Stimulated activated CD8-positive, alpha-beta memory T cell treated with anti-CD3 and anti-CD28 coated beads, Interleukin-2, amount 100 ng/mL, for 1 hour (primary cell): Measurements from ENCODE around the gene NT5C1B.

ENCODE experiments used
- DNase-seq, 2 donors: peaks; one replicate each; pipeline ENCODE4 v3.0.0-alpha.2; 2020; ENCODE audit warnings: low read depth in 2 of 2

NT5C1B gene

DNA sequence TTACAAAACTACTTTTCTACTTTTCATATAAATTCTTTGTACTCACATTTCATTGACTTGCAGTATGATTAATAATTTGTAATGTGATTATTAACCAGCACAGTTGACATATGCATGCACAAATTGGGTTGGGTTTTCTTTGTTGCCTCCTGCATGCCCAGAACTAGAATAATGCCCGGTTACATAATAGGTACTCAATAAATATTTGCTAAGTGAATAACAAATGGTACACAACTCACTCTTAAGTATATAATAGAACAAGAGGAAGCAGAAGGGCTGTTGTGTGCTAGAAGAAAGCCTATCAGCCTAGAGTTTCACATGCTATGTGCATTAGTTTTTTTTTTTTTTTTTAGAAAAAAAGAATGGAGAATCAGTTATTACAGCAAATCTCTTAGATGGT is 38.2 kb downstream of the NT5C1B start:
- DNase-seq: no peak

DNA sequence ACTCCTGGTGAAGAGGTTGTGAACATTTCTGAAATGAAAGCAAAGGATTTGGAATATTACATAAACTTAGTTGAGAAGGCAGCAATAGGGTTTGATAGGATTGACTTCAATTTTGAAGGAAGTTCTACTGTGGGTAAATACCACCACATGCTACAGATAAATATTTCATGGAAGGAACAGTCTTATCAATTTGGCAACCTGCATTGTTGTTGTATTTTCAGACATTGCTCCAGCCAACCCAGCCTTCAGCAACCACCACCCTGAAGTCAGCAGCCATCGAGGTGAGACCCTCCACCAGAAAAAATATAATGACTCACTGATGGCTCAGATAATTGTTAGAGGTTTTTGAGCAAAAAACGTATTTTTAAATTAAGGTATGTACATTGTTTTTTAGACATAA is 38.9 kb downstream of the NT5C1B start:
- no peak for DNase-seq

DNA sequence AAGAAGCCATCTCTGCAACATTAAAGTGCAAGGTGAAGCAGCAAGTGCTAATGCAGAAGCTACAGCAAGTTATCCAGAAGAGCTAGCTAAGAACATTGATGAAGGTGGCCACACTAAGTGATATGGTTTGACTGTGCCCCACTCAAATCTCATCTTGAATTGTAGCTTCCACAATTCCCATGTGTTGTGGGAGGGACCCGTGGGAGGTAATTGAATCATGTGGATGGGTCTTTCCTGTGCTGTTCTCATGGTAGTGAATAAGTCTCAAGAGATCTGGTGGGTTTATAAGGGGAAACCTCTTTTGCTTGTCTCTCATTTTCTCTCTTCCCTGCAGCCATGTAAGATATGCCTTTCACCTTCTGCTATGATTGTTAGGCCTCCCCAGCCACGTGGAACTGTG is 40.3 kb downstream of the NT5C1B start:
- DNase-seq: no peak

DNA sequence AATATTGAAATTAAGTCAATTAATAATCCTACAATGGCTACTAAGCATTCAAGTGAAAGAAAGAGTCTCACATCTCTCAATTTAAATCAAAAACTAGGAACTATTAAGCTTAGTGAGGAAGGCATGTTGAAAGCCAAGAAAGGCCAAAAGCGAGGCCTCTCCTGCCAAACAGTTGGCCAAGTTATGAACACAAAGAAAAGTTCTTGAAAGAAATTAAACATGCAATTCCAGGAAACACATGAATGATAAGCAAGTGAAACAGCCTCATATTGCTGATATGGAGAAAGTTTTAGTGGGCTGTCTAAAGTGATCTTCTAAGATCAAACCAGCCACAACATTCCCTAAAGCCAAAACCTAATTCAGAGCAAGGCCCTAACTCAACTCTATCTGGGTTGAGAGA is 40.7 kb downstream of the NT5C1B start:
- DNase-seq: no peak

DNA sequence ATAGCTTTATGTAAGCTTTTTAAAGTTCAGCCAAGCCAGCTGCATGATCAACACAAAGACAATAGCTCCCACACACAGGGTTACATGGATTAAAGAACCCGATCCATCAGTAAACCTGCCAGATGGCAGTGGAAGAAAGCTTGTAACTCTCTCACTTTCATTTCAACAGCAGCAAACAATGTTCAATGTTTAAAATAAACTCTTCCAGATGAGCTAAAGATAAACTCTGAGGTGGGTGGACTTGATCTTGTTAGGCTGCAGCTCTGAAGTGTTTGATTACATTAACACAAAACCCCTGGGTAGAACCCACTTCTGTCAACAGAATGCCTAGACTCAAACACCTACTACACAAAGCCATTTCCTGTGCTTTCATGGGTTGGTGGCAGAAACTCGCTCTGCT is 42.8 kb downstream of the NT5C1B start:
- DNase-seq: no peak

DNA sequence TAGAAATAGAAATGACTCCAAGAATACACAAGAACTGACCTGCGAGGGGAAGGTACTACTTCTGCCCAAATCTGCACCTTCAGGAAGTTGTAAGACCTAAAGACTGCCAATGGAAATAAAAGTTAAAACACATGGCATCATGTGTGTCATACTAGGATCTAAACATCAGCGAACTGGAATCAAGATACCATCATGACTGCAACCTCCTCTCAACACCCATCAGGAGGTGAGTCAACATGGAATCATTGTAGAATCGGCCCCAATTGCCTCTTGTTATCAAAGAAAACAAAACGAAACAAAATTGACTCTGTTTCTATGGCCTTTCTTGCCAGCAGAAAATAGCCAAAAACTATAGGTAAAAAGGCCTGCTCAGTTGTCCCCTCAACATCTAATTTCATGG is 44.0 kb downstream of the NT5C1B start:
- no peak for DNase-seq

DNA sequence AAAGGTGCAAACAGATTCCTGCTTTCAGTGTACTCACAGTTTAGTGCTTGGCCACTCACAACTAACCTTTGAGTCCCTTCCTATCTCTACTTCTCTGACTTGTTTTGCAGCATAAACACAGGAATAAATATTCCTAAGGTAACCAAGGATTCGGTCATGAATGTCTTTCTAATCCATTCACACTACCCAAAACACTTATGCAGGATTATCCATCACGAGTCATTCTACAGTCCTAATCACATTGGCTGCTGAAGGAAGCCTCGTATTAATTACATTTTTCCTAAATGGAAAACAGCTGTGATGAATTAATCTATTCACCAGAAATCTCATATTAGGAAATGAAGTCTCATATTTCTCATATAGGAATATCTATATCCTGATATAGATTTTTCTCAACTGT is 45.2 kb downstream of the NT5C1B start:
- DNase-seq: no peak

DNA sequence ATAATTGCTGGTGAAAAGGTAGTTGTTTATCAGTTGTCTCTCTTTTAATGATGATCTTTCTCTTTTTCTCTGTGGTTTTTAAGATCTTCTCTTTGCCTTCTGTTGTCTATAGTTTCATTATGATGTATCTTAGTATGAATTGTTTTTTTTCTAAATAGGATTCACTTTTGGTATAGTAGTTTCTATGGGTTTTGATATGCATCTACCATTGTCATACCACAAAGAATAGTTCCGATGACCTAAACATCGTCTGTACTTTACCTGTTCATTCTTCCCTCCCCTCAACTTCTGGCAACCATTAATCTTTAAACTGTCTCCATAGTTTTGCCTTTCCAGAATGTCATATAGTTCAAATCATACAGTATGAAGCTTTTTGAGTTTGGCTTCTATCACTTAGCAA is 48.5 kb downstream of the NT5C1B start:
- no peak for DNase-seq

DNA sequence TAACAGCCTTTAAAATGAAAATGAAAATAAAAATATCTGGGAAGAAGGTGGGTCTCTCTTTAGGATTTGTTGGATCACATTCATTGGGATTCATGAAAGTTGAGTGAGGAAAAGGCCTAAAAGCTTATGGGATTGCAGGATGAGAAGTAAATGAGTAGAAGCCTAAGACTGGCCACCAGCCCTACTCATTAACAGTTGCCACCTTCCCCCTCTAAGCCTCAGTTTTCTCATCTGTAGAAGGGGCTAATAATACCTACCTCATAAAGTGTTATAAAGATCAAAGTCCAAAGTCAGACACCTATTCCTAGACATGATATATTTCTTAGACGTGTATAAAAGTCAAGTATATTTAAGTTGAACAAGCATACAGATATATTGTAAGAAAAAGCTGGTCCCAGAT is 52.7 kb downstream of the NT5C1B start:
- no peak for DNase-seq

DNA sequence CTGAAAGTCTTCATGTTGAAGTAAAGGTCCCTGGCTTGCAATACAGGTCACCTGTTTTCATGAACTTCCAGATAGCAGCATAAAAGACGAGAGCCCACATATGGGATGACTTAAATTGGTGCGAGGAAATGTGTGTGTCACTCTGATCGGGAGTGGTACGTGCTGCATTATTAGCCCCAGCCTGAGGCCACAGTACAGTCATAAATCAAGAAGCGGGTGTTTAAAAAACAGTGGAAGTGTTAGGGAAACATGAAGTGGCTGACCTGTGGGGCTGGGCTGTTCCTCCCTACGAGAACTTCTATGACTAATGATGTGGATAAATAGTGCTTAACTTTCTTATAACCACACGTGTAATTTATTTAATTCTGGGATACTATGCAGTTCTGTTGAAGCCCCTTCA is 53.3 kb downstream of the NT5C1B start:
- no peak for DNase-seq

DNA sequence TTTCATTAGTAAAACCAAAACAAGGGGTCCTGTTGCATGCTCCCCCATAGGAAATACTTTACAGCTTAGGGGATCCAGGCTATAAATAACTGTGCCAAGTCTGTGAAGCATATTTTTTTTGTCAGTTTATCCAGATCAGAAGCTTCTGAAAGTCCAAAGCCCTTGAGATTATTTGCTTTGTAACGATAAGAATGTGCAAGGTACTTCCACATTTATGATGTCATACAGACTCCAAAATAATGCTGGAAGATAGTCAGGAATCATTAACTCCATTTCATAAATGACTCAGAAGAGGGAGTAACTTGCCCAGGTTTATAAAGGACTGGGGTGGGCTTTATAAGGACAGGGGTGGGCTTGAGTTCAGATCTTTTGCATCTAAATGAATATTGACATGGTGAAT is 58.2 kb downstream of the NT5C1B start:
- DNase-seq: no peak

DNA sequence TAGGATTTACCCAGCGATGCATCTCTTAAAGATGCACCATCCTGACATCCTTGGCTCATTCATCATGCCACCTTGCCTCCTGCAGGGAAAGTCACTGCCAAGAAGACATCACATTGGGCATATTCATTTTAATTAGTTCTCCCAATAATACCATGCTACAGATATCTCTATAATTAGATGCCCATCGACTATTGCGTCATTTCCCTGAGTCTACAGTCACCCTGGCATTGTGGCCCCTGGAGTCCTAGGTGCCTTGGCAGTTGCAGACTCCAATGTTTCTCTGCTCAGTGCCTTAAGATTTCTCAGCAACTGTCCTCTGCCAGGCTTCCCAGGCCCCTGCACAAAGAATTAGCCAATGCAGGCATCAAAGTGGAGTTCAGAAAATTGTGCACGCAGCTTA is 61.5 kb downstream of the NT5C1B start:
- DNase-seq: no peak

DNA sequence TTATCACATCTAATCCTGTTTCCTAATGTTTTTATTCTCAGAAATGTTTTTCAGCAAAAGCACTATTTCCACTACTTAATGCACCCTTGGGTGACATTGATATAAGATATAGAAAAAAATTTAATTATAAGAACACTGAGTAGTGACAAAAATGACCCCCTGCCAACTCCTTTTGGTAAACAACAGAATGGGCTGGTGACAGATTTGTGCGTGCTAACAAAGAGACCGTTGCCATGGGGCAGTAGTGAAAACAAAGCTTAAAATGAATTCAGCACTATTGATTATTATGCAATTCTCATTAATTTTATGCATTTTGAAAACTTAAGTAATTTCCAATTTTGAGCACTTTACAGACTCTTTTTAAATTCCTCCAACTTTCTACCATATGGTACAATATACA is 62.0 kb downstream of the NT5C1B start:
- no peak for DNase-seq

DNA sequence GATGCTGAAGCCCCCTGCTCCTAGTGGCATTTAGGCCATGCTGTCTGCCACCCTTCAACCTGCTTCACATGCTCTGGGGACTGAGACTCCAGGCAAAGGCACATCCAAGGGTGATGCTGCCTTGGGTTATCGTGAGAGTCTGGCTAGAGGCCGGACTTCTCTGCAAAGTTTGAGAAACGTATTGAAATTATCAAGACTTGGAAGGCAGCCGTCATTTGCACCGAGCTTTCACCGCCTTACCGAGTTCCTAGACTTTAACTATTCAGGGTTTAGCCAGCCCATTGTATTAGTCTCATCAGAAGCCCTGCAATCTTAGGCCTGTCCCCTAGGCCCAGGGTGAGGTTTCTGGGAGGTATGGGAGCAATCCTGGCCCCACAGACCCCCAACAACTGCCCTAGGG is 62.9 kb downstream of the NT5C1B start:
- DNase-seq: no peak

DNA sequence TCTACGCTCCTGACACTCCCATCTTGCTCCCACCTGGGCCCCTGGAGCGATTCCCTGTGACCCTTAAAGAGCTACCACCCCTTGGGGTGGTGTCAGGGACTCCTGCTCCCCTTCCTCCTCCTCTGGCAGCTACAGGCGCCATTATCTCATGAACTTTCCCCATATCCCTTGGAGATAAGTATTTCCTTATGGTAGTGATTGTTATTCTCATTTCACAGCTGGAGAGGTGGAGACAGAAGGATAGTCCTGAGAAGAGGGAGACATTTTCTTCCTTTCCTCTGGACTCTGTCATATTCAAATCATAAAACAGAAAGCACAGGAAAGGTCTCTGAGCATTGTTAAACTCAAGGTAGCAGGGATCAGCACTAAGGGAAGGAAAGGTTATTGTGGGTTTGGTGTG is 63.5 kb downstream of the NT5C1B start:
- no peak for DNase-seq

DNA sequence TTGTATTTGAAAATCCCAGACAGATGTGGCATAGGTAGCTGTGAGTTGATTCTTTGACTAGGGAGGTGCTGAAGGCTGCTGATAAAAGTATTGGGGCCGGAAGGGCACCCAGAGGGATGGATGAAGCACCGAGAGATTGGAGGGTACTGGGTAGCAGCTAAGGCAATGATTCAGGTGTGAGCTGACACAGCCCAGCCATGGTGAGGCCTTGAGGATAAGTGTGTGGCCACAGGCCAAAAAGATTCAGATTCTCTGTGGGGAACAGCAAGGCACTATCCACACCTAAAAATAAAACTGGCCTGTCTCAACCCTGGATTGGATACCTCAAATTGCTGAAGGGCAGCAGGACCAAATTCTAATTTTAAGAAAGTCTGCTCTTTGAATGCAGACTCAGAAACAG is 64.1 kb downstream of the NT5C1B start:
- DNase-seq: no peak

DNA sequence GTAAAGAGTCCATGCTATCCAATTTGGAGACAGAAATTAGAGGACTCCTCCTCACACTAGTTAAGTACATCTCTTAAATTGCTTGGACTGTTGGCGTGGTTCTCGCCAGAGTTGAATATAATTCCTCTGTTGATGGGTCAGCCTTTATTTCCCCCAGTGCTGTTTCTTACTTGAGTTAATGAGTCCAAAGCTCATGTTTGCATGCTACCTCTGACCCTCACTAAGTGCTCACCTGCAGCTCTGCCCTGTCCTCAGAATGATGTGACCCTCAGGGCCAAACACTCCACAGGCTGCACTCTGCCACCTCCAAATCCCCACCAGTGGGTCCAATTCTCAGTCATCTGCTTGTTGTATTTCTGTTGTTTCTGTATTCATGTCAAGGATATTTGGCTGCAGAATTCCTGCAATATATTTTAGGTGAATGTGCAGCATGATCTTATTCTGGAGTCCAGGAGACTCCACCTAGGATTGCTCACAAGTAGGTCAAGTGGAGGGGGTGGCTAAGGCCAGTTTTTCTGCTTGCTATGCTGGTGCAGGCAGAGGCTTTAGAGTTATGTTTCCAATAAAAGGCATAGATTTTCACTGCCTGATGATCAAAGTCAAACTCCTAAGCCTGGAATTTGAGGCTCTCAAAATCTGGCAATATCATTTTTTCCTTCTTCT is 66.8 kb downstream of the NT5C1B start:
- DNase-seq: no peak

DNA sequence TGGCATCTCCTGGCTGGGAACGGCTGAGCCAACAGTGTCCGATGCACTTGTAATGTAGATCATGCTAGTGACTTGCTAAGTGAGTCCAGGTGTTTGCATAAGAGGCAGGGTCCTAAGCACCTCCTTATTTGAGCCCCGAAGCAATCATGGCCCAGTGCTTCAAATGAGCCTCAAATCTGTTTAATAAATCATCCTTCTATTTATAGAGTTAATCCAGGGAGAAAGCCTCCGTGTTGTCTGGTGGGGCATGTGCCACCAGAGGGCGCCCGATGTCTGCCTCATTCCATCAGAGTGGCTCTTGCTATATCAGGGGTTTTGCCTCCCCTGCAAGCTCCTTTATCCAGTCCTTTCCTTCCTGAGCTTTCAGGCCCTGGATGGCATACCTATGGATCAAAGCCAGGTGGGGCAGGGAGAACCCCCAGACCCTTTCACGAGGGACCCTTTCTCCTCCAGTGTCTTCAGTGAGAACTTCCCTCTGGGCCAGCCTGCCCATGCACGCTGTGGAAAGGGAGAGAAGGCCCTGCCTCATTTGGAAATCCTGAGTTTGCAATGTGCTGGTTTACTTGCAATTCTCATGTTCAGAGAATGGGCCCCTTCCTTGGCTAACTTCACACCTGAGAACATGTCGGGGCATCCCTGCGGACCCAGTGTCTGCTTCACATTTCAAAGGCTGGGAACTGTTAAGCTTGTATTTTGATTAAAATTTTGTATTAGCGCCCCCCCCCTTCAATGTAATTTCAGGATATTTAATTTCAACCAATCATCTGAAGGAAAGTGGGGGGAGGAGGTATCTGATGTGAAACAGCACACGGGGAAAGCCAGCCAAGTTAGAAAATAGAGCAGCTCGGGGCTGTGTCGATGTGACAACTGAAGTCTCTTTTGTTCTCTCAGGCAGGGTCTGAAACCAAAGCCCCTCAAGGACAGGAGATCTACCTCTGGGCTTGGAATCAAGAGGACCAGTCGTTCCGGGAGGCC is 68.6 kb downstream of the NT5C1B start:
- peak; percentile 44 to 59 for DNase-seq

DNA sequence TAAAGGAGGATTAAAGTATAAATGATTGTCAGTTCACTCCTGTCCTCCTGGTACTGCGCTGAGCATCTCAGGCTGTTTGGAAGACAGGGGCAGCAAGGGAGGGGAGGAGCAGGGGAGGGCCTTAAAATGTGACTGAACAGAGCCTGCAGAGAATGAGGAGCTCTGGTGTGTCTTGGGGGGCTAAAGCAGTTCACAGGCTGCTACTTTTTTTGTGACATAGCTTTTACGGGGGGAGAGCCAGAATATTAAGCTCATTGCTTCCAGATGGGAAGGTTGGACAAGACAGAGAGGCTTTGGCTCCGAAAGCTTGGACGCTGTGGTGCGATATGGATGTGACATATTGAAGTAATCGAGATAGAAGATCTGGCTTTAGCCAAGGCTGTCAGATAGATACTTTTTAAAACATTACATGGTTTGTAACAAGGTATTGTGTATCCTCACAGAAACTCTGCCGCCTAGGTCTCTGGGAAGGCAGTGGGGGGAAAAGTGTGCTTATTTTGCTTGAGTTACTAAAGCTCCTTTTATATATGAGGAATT is 69.4 kb downstream of the NT5C1B start:
- no peak for DNase-seq

DNA sequence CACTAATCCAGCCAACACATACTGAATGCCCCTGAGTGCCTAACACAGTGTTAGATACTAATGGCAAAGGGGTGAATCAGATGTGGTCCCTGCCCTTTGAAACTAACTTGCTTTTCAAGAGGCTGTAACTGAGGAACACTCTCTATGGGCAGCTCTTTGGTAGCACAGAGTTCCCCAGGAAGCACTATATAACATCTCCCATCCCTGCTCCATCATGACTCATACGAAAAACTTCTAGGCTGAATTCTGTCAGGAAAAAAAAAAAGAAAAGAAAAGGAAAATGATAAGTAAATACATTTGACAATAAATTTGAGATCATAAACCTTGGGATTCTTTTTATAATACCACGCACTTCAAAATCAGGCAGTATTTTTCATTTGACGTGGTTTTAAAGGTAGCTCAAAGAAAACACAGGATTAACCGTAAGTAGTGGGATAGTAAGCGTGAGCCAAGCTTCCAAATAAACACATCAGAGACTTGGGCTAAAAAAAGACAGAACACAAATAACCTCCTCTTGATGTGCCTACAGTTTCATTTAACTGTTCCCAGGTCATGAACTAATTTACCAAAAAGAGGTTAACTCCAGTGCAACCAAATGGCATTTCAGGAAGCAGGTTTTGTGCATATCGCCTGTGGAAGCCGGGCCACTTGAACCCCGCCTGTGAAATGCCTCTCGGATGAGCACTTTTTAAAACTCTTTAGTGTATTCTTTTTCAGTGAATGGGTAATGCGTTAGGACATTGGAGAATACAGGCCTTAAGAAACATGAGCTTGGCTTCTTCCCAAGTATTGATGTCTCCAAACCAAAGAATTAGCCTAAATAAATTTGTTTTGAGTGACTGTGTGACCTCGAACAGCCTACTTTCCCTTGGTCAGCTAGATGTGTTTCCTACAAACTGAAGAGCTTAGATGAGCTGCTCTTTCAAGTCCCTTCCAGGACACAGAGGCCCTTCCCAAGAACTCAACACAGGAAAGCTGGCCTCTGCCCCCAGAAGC is 71.0 kb downstream of the NT5C1B start:
- no peak for DNase-seq

DNA sequence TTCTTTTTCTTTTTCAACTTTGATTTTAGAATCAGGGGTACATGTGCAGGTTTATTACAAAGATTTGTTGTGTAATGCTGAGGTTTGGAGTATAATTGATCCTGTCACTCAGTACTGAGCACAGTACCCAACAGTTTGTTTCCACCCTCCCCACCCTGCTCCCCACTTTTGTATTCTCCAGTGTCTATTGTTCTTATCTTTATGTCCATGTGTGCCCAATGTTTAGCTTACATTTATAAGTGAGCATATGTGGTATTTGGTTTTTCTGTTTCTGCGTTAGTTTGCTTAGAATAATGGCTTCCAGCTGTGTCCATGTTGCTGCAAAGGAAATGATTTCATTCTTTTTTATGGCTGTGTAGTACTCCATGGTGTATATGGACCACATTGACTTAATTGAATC is 72.0 kb downstream of the NT5C1B start:
- no peak for DNase-seq

DNA sequence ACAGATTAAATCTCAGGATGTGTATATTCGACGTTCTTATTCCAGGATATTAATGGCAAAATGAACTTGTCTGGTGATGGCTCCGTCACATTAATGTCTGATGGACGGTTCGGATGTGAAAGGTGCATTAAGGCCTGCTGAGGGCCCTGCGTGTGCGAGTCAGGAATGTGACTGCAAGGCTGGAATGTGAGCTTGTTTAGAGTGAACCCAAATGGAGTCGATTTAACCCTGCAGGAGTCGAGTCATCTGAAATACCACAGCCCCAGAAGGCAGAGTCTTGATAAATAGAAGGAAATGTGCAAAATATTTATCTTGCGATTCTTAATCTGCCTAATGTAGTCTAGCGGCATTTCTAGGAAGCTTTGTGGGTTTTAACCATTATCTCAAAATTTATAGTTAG is 73.3 kb downstream of the NT5C1B start:
- no peak for DNase-seq
